ENCODE data around the gene CADPS. TPM values are rescaled to one million over a fixed set of nuclear protein-coding genes. Genes with fewer than 3 reads are reported as not detected.

CADPS gene
- total and polyA plus RNA-seq, 9 of the 15 experiments (the other 6 are each of a cell fraction or from before 2014, with no cell fraction given), result not detected

DNA sequence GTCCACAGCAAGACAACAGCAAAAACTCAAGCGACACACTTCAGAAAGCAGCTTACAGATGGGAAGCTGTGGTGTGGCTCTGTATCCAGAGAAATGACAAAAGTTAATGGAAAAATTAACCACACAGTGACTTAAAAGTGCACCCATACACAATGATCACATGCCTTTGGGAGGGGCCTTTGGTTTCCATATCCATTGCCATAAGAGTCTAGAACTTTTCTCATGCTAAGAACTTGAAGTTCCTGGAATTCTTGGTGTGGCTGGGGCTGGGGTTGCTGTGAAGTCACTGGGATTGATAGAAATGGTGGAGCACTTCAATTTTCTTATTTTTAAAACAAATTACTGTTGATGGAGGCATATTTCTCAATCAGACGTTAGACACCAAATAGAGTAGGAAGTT, 393.3 kb downstream of the CADPS start (continued):
- no peak for TF ChIP-seq ZNF12 (CRISPR knock-in tag; IDR thresholded peaks at IDR 0.05)
- no peak for TF ChIP-seq ZKSCAN1 (IDR thresholded peaks at IDR 0.05; ENCODE audit: low read depth, low read length)
- TF ChIP-seq, protein P1, sequence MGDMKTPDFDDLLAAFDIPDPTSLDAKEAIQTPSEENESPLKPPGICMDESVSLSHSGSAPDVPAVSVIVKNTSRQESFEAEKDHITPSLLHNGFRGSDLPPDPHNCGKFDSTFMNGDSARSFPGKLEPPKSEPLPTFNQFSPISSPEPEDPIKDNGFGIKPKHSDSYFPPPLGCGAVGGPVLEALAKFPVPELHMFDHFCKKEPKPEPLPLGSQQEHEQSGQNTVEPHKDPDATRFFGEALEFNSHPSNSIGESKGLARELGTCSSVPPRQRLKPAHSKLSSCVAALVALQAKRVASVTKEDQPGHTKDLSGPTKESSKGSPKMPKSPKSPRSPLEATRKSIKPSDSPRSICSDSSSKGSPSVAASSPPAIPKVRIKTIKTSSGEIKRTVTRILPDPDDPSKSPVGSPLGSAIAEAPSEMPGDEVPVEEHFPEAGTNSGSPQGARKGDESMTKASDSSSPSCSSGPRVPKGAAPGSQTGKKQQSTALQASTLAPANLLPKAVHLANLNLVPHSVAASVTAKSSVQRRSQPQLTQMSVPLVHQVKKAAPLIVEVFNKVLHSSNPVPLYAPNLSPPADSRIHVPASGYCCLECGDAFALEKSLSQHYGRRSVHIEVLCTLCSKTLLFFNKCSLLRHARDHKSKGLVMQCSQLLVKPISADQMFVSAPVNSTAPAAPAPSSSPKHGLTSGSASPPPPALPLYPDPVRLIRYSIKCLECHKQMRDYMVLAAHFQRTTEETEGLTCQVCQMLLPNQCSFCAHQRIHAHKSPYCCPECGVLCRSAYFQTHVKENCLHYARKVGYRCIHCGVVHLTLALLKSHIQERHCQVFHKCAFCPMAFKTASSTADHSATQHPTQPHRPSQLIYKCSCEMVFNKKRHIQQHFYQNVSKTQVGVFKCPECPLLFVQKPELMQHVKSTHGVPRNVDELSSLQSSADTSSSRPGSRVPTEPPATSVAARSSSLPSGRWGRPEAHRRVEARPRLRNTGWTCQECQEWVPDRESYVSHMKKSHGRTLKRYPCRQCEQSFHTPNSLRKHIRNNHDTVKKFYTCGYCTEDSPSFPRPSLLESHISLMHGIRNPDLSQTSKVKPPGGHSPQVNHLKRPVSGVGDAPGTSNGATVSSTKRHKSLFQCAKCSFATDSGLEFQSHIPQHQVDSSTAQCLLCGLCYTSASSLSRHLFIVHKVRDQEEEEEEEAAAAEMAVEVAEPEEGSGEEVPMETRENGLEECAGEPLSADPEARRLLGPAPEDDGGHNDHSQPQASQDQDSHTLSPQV (IDR thresholded peaks at IDR 0.05), result no peak
- no peak for TF ChIP-seq ARNT (IDR thresholded peaks at IDR 0.05)
- TF ChIP-seq, protein P2, sequence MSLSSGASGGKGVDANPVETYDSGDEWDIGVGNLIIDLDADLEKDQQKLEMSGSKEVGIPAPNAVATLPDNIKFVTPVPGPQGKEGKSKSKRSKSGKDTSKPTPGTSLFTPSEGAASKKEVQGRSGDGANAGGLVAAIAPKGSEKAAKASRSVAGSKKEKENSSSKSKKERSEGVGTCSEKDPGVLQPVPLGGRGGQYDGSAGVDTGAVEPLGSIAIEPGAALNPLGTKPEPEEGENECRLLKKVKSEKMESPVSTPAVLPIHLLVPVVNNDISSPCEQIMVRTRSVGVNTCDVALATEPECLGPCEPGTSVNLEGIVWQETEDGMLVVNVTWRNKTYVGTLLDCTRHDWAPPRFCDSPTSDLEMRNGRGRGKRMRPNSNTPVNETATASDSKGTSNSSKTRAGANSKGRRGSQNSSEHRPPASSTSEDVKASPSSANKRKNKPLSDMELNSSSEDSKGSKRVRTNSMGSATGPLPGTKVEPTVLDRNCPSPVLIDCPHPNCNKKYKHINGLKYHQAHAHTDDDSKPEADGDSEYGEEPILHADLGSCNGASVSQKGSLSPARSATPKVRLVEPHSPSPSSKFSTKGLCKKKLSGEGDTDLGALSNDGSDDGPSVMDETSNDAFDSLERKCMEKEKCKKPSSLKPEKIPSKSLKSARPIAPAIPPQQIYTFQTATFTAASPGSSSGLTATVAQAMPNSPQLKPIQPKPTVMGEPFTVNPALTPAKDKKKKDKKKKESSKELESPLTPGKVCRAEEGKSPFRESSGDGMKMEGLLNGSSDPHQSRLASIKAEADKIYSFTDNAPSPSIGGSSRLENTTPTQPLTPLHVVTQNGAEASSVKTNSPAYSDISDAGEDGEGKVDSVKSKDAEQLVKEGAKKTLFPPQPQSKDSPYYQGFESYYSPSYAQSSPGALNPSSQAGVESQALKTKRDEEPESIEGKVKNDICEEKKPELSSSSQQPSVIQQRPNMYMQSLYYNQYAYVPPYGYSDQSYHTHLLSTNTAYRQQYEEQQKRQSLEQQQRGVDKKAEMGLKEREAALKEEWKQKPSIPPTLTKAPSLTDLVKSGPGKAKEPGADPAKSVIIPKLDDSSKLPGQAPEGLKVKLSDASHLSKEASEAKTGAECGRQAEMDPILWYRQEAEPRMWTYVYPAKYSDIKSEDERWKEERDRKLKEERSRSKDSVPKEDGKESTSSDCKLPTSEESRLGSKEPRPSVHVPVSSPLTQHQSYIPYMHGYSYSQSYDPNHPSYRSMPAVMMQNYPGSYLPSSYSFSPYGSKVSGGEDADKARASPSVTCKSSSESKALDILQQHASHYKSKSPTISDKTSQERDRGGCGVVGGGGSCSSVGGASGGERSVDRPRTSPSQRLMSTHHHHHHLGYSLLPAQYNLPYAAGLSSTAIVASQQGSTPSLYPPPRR (CRISPR knock-in tag; IDR thresholded peaks at IDR 0.05; ENCODE audit: borderline replicate concordance), result no peak

Measured in K562 (cell line).